ENCODE data around the gene SLC19A1.
"Not testable (repeated sequence)": the region's sequence is repeated elsewhere in the genome, so short reads cannot be mapped to it uniquely, and the experiment has no call there.

SLC19A1 gene

DNA sequence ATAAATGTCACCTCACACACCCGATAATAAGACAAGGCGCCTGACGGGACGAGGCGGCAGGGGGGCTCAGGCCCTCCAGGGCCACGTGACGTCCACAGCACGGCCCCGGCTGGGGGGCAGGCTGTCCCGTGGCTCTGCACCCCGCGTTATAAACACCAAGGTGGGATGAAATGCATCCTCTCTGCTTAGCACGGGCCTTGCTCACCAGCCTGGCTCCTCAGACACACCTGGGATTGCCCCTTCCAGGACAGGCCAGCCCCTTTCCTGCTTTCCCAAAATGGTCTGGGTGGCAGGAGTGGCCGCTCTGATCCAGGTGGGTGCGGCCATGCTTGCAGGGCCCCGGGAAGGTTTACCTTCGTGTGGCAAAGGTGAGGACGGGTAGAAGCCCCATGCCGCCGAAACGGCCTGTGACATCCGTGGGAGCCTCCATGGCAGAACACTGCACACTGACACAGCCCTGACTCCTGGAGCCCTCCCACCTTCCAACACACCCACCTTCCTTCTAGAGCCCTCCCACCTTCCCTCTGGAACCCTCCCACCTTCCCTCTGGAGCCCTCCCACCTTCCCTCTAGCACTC lies 35.9 kb downstream of the SLC19A1 start:
- DNase-seq (ENCODE audit: low read depth): no peak

DNA sequence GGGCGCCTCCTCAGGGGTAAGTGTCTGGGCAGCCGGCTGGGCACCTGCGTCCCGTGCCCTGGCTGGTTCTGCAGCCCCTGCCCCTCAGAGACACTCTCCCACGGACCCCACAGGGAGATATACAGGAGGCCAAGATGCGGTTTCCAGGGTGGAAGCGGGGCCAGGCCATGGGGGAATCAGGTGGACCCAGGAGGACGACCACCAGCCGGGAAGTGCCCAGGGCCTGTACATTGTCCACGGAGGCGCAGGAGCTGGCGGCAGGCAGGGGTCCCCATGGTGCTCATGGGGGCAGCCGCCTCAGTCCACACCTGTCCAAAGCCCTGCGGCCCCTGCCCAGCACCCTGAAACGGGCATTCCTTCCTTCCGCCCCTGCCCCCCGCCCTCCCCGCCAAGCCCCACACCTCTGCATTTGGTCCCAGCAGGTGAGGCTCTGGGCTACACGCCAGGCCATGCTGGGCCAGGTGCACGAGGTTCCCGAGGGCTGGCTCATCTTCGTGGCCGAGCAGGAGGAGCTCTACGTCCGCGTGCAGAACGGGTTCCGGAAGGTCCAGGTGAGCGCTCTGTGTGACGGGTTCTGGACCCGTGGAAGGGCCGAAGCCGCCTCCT lies 36.7 kb downstream of the SLC19A1 start:
- DNase-seq (ENCODE audit: low read depth): no peak

DNA sequence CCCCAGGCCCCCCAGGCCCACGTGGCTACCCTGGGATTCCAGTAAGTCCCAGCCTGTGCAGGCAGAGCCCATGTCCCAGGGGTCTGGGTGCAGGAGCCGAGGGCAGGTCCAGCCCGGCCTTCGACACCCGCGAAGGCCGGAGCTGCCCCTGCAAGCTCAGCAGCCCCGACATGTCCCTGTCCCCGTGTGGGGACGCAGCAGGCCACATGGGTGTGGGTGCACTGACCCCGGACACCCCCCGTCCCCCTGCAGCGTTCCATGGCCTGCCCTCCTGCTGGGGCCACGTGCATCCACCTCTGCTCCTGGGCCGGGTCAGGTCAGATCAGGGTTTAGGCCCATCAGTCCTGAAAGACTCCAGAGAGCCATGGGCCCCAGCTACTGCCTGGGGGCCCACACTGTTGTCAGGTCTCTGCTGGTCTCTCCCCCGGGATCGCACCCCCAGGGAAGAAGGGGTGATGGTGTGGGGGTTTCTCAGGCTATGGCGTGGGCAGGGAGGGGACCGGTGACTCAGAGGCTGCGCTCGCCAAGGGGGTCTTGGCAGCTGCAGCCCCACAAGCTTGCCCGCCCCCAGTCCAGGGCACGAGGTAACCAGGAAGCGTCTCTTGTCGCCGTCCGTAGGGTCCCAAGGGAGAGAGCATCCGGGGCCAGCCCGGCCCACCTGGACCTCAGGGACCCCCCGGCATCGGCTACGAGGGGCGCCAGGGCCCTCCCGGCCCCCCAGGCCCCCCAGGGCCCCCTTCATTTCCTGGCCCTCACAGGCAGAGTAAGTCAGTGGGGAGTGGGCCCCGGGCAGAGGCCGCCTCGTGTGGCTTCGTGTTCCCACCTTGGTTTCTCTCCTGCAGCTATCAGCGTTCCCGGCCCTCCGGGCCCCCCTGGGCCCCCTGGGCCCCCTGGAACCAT lies 37.5 kb downstream of the SLC19A1 start:
- no peak for DNase-seq (ENCODE audit: low read depth)

DNA sequence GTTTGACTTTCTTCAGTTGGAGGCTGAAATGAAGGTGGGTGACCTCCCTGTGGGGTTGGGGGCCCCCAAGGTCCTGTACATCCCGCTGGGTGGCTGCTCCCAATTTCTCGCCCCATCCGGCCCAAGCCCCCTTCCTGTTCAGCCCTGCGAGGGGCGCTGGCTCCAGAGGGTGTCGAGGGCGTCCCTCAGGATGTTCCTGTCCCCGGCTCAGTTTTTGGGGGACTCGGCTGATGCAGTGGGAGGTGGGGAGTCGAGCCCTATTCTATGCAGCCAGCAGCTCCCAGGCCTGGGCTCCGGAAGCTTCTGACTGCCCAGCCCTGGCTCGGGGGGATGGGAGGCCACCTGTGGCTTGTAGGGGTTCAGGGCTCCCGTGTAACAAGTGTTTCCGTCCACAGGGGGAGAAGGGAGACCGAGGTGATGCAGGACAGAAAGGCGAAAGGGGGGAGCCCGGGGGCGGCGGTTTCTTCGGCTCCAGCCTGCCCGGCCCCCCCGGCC lies 38.2 kb downstream of the SLC19A1 start:
- DNase-seq (ENCODE audit: low read depth): no peak

DNA sequence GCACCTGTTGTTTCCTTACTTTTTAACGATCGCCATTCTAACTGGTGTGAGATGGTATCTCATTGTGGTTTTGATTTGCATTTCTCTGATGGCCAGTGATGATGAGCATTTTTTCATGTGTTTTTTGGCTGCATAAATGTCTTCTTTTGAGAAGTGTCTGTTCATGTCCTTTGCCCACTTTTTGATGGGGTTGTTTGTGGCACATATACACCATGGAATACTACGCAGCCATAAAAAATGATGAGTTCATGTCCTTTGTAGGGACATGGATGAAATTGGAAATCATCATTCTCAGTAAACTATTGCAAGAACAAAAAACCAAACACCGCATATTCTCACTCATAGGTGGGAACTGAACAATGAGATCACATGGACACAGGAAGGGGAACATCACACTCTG lies 39.0 kb downstream of the SLC19A1 start:
- DNase-seq (ENCODE audit: low read depth): not testable (repeated sequence)

DNA sequence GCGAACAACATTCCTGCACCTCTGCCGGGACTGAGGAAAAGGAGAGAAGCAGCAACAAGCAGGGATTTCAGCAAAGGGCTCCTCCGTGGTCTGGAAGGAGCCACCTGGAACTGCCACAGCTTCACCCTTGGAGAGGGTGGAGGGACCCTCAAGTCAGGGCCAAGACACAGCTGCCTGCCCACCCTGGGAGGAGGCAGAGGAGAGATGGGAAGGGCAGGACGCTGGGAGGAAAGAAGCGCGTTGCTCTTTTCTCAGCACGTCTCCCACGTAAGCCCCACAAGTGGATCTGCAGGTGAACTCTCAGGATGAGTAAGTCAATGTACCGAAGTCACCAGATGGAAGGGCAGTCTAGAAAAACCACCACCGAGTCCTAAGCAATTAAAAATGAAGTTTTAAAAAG lies 39.6 kb downstream of the SLC19A1 start:
- no peak for DNase-seq (ENCODE audit: low read depth)

DNA sequence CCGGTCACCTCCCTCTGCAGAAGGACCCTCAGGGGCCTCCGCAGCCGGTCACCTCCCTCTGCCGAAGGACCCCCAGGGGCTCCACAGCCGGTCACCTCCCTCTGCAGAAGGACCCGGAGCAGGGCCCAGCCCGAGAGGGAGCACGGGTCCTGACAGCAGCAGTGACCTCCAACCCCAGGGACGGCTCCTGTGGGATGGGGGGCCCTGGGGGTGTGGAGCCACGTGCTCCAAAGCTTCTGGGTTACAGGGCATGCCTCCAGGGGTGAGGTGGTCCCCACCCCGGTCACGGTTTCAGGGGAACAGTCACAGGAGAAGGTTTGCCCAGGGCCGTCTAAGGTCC lies 40.3 kb downstream of the SLC19A1 start:
- no peak for DNase-seq (ENCODE audit: low read depth)

DNA sequence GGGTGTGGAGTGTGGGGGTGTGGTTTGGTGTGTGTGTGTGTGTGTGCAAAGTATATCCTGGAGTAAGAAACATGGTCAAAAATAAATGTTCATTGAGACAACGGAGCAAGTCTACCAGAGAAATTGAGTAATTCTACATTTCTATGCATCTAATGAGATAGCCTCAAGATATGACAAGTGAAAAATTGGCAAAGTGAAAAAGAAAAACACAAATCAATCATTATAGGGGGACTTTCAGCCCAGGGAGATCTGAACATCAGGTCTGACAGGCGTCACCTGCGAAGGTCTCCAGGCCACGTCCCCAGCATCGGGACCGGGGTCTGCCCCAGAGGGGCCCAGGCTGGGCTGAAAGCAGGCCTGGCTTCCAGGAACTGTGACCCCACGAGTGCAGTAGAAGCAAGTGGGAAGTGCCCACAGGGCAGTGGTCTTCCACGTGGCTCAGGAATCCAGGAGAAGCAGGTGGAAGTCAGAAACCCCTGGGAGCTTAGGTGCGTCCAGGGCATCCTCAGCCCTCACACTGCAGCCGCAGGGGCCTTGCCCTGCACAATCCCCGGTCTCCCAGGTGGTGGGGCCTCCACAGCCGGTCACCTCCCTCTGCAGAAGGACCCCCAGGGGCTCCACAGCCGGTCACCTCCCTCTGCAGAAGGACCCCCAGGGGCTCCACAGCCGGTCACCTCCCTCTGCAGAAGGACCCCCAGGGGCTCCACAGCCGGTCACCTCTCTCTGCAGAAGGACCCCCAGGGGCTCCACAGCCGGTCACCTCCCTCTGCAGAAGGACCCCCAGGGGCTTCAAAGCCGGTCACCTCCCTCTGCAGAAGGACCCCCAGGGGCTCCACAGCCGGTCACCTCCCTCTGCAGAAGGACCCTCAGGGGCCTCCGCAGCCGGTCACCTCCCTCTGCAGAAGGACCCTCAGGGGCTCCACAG lies 40.9 kb downstream of the SLC19A1 start:
- not testable (repeated sequence) for DNase-seq (ENCODE audit: low read depth)

DNA sequence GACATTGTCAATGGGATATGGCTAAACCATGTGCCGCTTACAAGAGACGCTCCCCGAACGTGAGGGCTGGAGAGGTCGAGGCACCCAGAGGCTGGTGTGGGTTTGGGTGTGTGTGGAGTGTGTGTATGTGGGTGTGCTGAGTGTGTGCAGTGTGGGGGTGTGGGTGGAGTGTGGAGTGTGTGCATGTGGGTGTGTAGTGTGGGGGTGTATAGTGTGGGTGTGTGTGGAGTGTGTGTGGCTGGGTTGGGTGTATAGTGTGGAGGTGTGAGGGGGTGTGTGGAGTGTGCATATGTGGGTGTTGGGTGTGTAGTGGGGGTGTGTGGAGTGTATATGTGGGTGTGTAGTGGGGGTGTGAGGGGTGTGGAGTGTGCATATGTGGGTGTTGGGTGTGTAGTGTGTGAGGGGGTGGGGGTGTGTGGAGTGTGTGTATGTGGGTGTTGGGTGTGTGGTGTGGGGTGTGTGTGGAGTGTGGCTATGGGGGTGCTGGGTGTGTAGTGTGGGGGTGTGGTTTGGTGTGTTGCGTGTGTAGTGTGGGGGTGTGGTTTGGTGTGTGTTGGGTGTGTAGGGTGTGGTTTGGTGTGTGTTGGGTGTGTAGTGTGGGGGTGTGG lies 42.2 kb downstream of the SLC19A1 start:
- DNase-seq (ENCODE audit: low read depth): no peak

DNA sequence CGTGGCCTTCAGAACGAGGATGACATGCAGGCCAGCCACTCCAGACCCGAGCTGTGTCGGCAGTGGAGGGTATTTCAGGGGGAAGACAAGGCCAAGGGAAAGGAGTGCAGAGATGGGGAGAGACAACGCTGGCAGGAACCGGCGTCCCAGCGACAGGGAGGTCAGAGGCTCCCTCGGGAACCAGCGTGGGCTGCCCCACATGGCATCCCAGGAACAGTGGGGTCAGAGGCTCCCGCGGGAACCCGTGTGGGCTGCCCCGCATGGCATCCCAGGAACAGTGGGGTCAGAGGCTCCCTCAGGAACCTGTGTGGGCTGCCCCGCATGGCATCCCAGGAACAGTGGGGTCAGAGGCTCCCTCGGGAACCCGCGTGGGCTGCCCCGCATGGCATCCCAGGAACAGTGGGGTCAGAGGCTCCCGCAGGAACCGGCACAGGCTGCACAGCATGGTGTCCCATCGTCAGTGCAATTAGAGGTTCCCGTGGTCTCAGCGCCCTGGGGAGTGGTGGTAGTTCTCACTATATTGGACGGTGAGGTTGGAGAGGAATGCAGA lies 43.0 kb downstream of the SLC19A1 start:
- no peak for DNase-seq (ENCODE audit: low read depth)

DNA sequence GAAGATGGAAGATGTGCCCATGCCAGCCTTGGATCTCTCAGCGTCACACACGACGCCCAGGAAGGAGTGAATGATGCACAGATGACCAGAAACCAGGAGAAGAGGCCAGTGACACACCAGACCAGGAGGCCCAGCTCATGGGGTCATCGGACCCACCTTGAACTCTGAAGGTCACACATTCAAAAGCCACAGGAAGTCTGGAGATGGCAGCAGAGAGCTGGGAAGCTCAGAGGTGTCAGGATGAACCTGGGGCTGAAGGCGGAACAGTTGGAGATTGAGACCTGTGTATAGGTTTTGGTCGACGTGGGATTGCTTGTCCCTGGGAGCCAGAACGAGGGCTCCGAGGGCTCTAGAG lies 43.6 kb downstream of the SLC19A1 start:
- DNase-seq (ENCODE audit: low read depth): no peak

DNA sequence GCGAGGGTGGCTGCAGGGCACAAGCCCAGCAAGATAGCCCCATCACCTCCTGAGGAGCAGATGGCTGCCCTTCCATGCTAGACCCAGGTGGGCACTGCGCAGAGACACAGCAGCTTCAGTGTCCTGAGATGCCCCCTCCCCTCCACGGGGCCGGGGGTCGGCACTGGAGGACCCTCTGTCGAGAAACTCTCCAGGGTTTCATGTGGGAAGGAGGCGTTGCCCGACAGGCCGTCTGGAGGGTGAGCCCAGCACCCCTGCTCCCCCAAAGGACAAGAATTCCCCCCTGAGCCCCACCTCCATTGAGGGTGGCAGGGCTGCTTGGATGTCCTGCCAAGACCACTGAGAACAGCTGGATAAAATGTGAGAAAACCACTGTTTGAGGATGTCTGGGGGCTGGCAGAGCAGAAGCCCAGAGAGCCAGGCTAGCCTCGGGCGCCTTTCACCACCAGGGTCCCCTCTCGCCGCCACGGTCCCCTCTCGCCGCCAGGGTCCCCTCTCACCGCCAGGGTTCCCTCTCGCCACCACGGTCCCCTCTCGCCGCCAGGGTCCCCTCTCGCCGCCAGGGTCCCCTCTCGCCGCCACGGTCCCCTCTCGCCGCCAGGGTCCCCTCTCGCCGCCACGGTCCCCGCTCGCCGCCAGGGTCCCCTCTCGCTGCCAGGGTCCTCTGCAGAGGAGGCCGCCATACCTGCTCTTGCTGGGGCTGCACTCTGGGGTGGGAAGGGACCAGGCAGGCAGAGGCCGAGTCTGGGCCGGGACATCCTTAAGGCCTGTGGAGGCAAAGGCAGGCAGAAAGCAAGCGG lies 44.2 kb downstream of the SLC19A1 start:
- no peak for DNase-seq (ENCODE audit: low read depth)

DNA sequence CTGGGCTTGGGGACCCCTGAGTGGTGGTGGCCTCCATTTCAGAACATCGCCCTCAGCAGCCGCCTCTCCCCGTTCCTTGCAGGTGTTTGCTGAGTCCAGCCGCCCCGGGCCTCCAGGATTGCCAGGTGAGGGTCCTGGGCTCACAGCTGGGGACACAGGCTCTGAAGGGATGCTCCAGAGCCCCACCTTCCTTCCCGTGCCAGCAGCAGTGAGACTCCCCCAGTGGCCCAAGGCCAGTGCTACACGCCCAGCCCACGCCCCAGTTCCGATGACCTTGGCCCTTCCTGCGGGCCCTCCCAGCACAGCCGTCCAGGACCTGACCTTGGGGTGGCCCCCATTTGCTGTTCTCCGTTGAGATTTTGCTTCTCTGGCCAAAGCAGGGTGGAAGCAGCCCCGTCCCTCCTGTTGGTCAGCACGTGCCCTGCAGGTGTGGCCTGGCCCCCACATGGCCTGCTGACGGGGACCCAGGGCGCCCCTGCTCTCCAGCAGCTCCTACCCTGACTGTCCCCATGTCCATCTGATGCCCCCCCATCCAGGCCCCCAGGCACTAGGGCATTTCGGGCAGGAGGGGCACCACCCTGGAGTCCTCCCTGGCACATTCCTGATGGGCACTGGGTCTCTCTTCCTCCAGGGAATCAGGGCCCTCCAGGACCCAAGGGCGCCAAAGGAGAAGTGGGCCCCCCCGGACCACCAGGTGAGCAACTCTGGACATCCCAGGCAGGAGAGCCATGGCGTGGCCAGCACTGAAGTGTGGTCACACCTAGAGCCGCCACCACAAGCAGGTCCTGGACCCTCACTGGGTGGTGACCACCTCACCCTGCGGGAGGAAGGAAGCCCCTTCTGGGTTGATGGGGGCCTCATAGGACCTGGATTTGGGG lies 45.0 kb downstream of the SLC19A1 start:
- DNase-seq (ENCODE audit: low read depth): no peak

DNA sequence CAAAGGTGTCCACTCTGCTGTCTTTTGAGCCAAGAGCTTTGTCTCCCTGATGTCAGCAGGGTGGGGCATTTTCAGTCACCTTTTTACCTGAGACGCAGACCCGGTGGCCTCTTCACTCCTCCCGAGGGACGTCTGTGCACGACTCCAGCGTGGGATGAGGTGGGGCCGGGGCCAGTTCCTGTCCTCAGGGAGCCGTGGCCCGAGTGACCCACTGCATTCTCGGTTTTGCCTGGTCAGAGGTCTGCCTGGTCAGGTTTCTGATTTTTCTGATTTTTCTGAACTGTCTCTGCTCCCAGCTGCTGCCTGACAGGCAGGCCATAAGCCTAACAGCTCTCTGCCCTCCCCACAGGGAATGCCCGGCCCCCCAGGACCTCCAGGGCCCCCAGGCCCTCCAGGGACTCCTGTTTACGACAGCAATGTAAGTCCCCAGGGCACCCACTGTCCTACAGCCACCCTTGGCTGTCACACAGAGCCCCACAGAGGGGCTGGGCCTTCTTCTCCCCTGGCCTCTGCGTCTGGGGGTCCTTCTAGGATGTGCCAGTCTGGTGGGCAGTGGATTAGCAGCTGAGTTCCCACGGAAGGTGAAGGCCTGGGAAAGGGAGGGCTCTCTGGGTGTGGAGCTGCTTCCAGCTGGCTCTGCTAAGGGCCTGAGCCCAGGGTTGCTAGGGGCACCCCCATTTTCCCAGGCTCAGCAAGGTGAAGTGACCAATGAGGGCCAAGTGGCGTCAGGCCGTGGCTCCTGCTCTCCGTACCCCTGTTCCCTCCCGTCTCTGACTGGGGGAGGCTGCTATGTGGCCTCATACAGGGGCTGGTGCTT lies 45.9 kb downstream of the SLC19A1 start:
- no peak for DNase-seq (ENCODE audit: low read depth)

DNA sequence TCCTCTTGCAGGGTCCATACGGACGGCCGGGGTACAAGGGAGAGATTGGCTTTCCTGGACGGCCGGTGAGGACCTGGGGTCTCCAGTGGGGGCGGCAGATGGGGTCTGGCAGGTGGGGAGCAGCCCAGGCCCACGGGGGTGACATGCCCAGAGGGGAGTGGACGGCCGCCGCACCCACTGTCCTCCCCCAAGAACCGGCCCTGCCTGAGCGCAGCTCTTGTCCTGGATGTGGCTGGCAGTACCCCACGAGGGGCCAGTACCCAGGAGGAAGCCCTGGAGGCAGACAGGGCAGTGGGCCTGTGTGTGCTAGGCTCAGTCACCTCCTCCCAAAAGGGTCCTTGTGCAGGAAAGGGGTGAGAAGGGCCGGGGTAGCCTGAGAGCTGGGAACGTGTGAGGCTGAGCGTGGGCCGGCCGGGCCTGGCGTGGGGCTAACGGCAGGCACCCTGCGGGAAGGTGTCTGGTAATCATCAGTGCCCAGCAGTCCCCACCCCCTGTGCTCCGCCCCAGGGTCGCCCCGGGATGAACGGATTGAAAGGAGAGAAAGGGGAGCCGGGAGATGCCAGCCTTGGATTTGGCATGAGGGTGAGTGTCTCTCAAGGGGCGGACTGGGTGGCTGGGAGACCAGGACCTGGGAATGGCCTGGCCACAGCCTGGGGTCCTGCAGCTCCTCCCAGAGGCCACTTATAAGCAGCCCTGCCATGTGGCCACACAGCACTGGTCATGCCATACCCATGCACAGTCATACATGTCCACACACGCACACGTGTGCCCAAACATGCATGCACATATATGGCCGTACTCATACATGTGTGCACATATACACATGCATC lies 47.2 kb downstream of the SLC19A1 start:
- no peak for DNase-seq (ENCODE audit: low read depth)

DNA sequence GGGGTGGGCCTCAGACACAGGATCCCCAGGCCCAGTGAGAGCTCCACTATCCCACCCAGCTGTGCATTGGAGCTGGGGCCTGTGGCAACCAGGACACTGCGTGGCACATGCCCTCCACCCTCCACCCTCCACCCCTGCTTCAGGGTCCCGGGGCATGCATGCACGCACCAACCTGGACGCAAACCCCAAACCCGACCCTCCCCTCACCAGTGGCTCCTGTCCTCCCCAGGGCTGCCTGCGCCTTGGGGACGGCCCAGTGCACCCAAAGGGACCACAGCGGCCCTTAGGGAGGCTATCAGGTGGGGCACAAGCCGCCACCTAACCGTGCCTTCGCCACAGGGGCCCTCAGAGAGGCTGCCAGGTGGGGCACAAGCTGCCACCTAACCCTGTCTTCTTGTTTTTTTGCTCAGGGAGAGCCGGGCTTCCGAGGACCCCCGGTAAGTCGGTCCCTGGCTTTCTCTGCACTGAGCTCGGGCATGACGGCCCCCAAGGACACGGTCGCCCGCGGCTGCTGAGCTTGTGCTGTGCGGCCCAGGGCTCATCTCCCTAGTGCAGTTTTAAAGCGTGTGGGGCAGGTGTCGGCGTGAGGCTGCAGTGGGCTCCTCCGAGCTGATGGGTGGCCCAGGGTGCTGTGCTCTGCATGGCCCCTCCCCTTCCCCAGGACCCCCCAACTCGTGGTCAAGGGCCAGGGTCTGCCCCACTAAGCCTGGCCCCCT lies 47.9 kb downstream of the SLC19A1 start:
- DNase-seq (ENCODE audit: low read depth): no peak

DNA sequence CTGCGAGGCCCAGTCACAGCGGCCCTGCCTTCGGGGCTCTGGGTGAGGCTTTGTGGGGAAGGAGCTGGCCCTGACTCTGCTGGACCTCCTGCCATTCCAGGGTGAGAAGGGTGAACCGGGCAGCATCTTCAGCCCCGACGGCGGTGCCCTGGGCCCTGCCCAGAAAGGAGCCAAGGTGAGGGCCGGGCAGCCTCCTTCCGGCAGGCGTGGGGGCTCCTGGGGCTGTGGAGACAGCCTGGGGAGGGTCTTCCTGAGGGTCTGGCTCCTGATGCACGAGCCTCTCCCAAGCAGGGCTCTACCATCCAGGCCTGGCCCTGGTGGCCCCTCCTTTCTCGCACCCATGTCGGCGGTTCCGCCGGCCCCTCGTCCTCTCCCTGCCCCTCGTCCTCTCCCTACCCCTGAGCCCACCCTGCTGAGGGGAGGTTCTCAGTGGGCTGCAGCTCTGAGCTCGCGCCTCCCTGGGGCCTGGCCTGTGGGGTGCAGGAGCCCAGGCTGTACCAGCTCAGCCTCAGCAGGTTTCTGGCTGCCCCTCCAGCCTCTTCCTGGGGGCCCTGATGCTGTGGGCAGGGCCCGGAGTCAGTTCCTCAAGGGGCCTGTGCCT lies 48.7 kb downstream of the SLC19A1 start:
- no peak for DNase-seq (ENCODE audit: low read depth)
